Fibroblast of lung (primary cell): ENCODE measurements around the gene RABGAP1L. TPM values are rescaled to one million over a fixed set of nuclear protein-coding genes. Genes with fewer than 3 reads are reported as not detected.

Experiments
- DNase-seq, 2 donors: peaks; one replicate each; pipeline versions ENCODE4 v3.0.0 to v3.0.0-alpha.2; 2010; ENCODE audit warnings: low read depth in 2 of 2
- H2AFZ ChIP-seq: 2 replicates; pipeline ENCODE4 v1.5.1; 2012; ENCODE audit warnings: low read length, control low read depth, inconsistent platforms
- H3K27ac ChIP-seq: 2 replicates; pipeline ENCODE4 v1.5.1; 2011; ENCODE audit warnings: low read length, control low read depth; ENCODE audit not compliant: insufficient read depth
- H3K27me3 ChIP-seq: 2 replicates; pipeline ENCODE4 v1.5.1; 2011; ENCODE audit warnings: mild to moderate bottlenecking, low read length; ENCODE audit not compliant: control insufficient read depth, insufficient read depth
- H3K36me3 ChIP-seq: 2 replicates; pipeline ENCODE4 v1.5.1; 2011; ENCODE audit warnings: low read length; ENCODE audit not compliant: control insufficient read depth, insufficient read depth
- H3K4me1 ChIP-seq: 2 replicates; pipeline ENCODE4 v1.5.1; 2011; ENCODE audit warnings: low read length; ENCODE audit not compliant: control insufficient read depth, insufficient read depth; ENCODE audit errors: extremely low read depth
- H3K4me2 ChIP-seq: 2 replicates; pipeline ENCODE4 v1.5.1; 2011; ENCODE audit warnings: low read length, control low read depth; ENCODE audit not compliant: insufficient read depth; ENCODE audit errors: extremely low read depth
- H3K4me3 ChIP-seq, 4 experiments: fragments of 200-600 bp in 1 of 4; sonication (generic) in 1 of 4; replicated peaks in 1 of 4; 2 replicates each; pipeline ENCODE4 v1.5.1; 2011 to 2016; ENCODE audit warnings: low read length in 4 of 4, low read depth in 3 of 4, mild to moderate bottlenecking in 3 of 4, control low read depth in 2 of 4, inconsistent platforms in 1 of 4, mixed read lengths in 1 of 4; ENCODE audit not compliant: insufficient read depth in 1 of 4; ENCODE audit errors: control extremely low read depth in 1 of 4
- H3K79me2 ChIP-seq: 2 replicates; pipeline ENCODE4 v1.5.1; 2012; ENCODE audit warnings: mild to moderate bottlenecking, low read length, inconsistent platforms; ENCODE audit not compliant: control insufficient read depth, insufficient read depth
- H3K9ac ChIP-seq: 2 replicates; pipeline ENCODE4 v1.5.1; 2011; ENCODE audit warnings: mild to moderate bottlenecking, low read length, control low read depth; ENCODE audit not compliant: insufficient read depth
- H3K9me3 ChIP-seq: 2 replicates; pipeline ENCODE4 v1.5.1; 2012; ENCODE audit warnings: low read depth, low read length; ENCODE audit not compliant: control insufficient read depth, insufficient read depth
- H4K20me1 ChIP-seq: 2 replicates; pipeline ENCODE4 v1.5.1; 2011; ENCODE audit warnings: low read length; ENCODE audit not compliant: control insufficient read depth, insufficient read depth; ENCODE audit errors: extremely low read depth
- CTCF ChIP-seq, 2 donors: IDR thresholded peaks in 1 of 2; conservative IDR thresholded peaks in 1 of 2; 1 replicate in 1 of 2; 2 replicates in 1 of 2; pipeline ENCODE4 v1.5.1; 2011 to 2012; ENCODE audit warnings: low read length in 2 of 2, control low read depth in 1 of 2, inconsistent platforms in 1 of 2, low read depth in 1 of 2, mild to moderate bottlenecking in 1 of 2
- EZH2 ChIP-seq: IDR thresholded peaks from 2 replicates; pipeline ENCODE4 v1.5.1; 2012; ENCODE audit warnings: low read length, control low read depth, mild to moderate bottlenecking; ENCODE audit errors: missing control alignments
- polyA plus RNA-seq, 2 donors: library from polyadenylated mRNA; depleted of rRNA in 1 of 2; stranded (reverse) in 1 of 2; unstranded in 1 of 2; fragments of >200 nt; gene quantifications; 2 replicates each; pipeline ENCODE4 v1.2.1, GENCODE V29; 2011 to 2012; ENCODE audit warnings: missing spikeins in 1 of 2
- total RNA-seq: library from RNA; depleted of rRNA; stranded (reverse); fragments of >200 nt; gene quantifications from 2 replicates; pipeline ENCODE4 v1.2.1, GENCODE V29; 2014

Gene RABGAP1L
- total and polyA plus RNA-seq, 2 donors (not counting 1 experiment from before 2014, with no cell fraction given): 33.8 to 36.5 TPM

- H3K4me1 ChIP-seq: peaks cover 9% of the 10 kb centered on the region
- H3K36me3 ChIP-seq: no peaks in the 10 kb centered on the region
- peak within 1 kb of the TSS; percentile 93 for H3K9ac ChIP-seq
- H3K27ac ChIP-seq: peak within 1 kb of the TSS; percentile 96
- peak within 1 kb of the TSS; percentile 95 for H3K4me2 ChIP-seq
- peak within 1 kb of the TSS; percentile 77 to 97 (median 92) for H3K4me3 ChIP-seq
- no peaks in the 10 kb centered on the region for H4K20me1 ChIP-seq
- H3K27me3 ChIP-seq: no peaks in the 10 kb centered on the region
- peak in 1 of 2 donors; percentile 38 for DNase-seq
- H2AFZ ChIP-seq: peak within 1 kb of the TSS; percentile 86
- peaks cover 50% of the 10 kb centered on the region for H3K79me2 ChIP-seq
- TF ChIP-seq CTCF (conservative IDR thresholded peaks at IDR 0.05 in 1 of 2, IDR thresholded peaks at IDR 0.05 in 1 of 2; ENCODE audit: low read depth in 1 of 2, low read length in 2 of 2) (no peak), EZH2 (no peak)
- no peaks in the 10 kb centered on the region for H3K9me3 ChIP-seq
Measured at GRCh38 chr1:174999936-175000696, 840.8 kb downstream of the RABGAP1L start, which contains the start of gene CACYBP. CACYBP (plus strand) TSS chr1:174999947; CDS start chr1:175000181, 234 bp downstream.

- Histone ChIP-seq H3K79me2 (peaks cover 57% of the 10 kb centered on the region), H3K4me2 (peak overlapping the region; percentile 95), H3K4me1 (peaks cover 9% of the 10 kb centered on the region), H3K27ac (peak overlapping the region; percentile 86), H2AFZ (no peak overlapping the region), H3K9me3 (no peaks in the 10 kb centered on the region), H3K4me3 (peak overlapping the region; percentile 77 to 97 (median 92)), H3K9ac (peak overlapping the region; percentile 85), H3K36me3 (no peaks in the 10 kb centered on the region), H3K27me3 (no peaks in the 10 kb centered on the region), H4K20me1 (no peaks in the 10 kb centered on the region)
- TF ChIP-seq CTCF (conservative IDR thresholded peaks at IDR 0.05 in 1 of 2, IDR thresholded peaks at IDR 0.05 in 1 of 2; ENCODE audit: low read depth in 1 of 2, low read length in 2 of 2): no peak
- TF ChIP-seq EZH2: no peak
- peak in 1 of 2 donors; percentile 18 for DNase-seq
Measured at GRCh38 chr1:175000697-175001187, 841.4 kb downstream of the RABGAP1L start.

GRCh38 chr1:175002910-175003517 lies 843.7 kb downstream of the RABGAP1L start:
- H3K27me3 ChIP-seq: no peaks in the 10 kb centered on the region
- H3K4me3 ChIP-seq: peak overlapping the region in 1 of 4 experiments; percentile 9
- H3K79me2 ChIP-seq: peaks cover 69% of the 10 kb centered on the region
- DNase-seq: no peak
- TF ChIP-seq CTCF (conservative IDR thresholded peaks at IDR 0.05 in 1 of 2, IDR thresholded peaks at IDR 0.05 in 1 of 2; ENCODE audit: low read depth in 1 of 2, low read length in 2 of 2) (no peak), EZH2 (no peak)
- no peaks in the 10 kb centered on the region for H3K36me3 ChIP-seq
- peaks cover 7% of the 10 kb centered on the region for H3K4me1 ChIP-seq
- H3K9me3 ChIP-seq: no peaks in the 10 kb centered on the region
- no peaks in the 10 kb centered on the region for H4K20me1 ChIP-seq
- H3K27ac ChIP-seq: no peak overlapping the region
- no peak overlapping the region for H3K9ac ChIP-seq
- no peak overlapping the region for H2AFZ ChIP-seq
- no peak overlapping the region for H3K4me2 ChIP-seq
